K562 (cell line): ENCODE data around the gene PCBD1. TPM values are rescaled to one million over a fixed set of nuclear protein-coding genes. Genes with fewer than 3 reads are reported as not detected.

Source experiments
- ATAC-seq: fragments of 200-7000 bp; cut with Tn5 transposase; 3 replicates; pipeline ENCODE4 v1.9.1; 2020; ENCODE audit warnings: moderate library complexity
- BruUV-seq: library from RNA; stranded (reverse); fragments of 400-500 nt; replicated peaks from 2 replicates; lab custom pipeline; 2021; lab: Mats Ljungman, UMichigan
- CTCF ChIA-PET: fragments of 300-600 bp; formaldehyde crosslinking; extraction: SDS; loops from one replicate; lab custom pipeline; 2021; ENCODE audit warnings: low intra/inter-chr PET ratio; lab: Yijun Ruan, JAX
- POLR2A ChIA-PET: fragments of 300-600, 350-650 bp; sonication (Branson Sonifier 250); formaldehyde crosslinking; extraction: SDS; loops from one replicate; lab custom pipeline; 2021; ENCODE audit warnings: antibody characterized with exemption, inconsistent platforms; lab: Yijun Ruan, JAX
- DNase-seq, 4 experiments: peaks; one replicate each; pipeline versions ENCODE4 v3.0.0 to v3.0.0-alpha.2; 2011 to 2018; ENCODE audit warnings: low spot score in 3 of 4, mixed read lengths in 3 of 4; ENCODE audit errors: extremely low read depth in 1 of 4
- FAIRE-seq: peaks from 2 replicates; lab custom pipeline; 2011; peaks lifted over from hg19 to GRCh38; lab: Jason Lieb, UNC
- H2AFZ ChIP-seq: 2 replicates; pipeline ENCODE4 v1.6.0; 2011; ENCODE audit warnings: low read depth, low read length, control low read depth, inconsistent platforms
- H3K27ac ChIP-seq: fragments of 200-600 bp; 3 replicates; pipeline ENCODE4 v1.8.0; 2011; ENCODE audit warnings: low read depth, mild to moderate bottlenecking, control low read depth, inconsistent platforms, low read length, moderate library complexity, mixed read lengths; ENCODE audit errors: extremely low read depth
- H3K27me3 ChIP-seq, 2 experiments: fragments of 300-600 bp in 1 of 2; 2 replicates in 1 of 2; 3 replicates in 1 of 2; pipeline versions ENCODE4 v1.6.0 to v1.8.0; 2011; ENCODE audit warnings: inconsistent platforms in 2 of 2, low read length in 2 of 2, mild to moderate bottlenecking in 1 of 2, mixed read lengths in 1 of 2, moderate library complexity in 1 of 2; ENCODE audit not compliant: control insufficient read depth in 2 of 2, insufficient read depth in 2 of 2
- H3K36me3 ChIP-seq: fragments of 300-600 bp; 3 replicates; pipeline ENCODE4 v1.8.0; 2011; ENCODE audit warnings: mild to moderate bottlenecking, low read length, inconsistent platforms; ENCODE audit not compliant: control insufficient read depth, insufficient read depth
- H3K4me1 ChIP-seq, 2 experiments: fragments of 200-600 bp in 1 of 2; replicated peaks in 1 of 2; 2 replicates in 1 of 2; 3 replicates in 1 of 2; pipeline versions ENCODE4 v1.5.1 to v1.8.0; 2011; ENCODE audit warnings: inconsistent platforms in 2 of 2, low read length in 2 of 2, mild to moderate bottlenecking in 1 of 2, mixed read lengths in 1 of 2, moderate library complexity in 1 of 2; ENCODE audit not compliant: control insufficient read depth in 2 of 2, insufficient read depth in 2 of 2
- H3K4me2 ChIP-seq: 2 replicates; pipeline ENCODE4 v1.6.1; 2011; ENCODE audit warnings: low read length, control low read depth, inconsistent platforms, mixed read lengths; ENCODE audit not compliant: insufficient read depth
- H3K4me3 ChIP-seq: fragments of 200-600 bp; sonication (generic), shearing (Covaris generic); 2 replicates; pipeline ENCODE4 v1.5.1; 2016; ENCODE audit warnings: control low read depth, inconsistent platforms
- H3K79me2 ChIP-seq: fragments of 200-600 bp; 3 replicates; pipeline ENCODE4 v1.8.0; 2011; ENCODE audit warnings: low read length, inconsistent platforms; ENCODE audit not compliant: control insufficient read depth, insufficient read depth
- H3K9ac ChIP-seq, 2 experiments: 2 replicates each; pipeline versions ENCODE4 v1.6.0 to v1.6.1; 2011; ENCODE audit warnings: low read depth in 2 of 2, low read length in 2 of 2, control low read depth in 1 of 2, inconsistent platforms in 1 of 2, mild to moderate bottlenecking in 1 of 2, mixed read lengths in 1 of 2; ENCODE audit not compliant: insufficient read depth in 1 of 2
- H3K9me1 ChIP-seq: one replicate; pipeline ENCODE4 v1.6.0; 2011; ENCODE audit warnings: inconsistent platforms, mild to moderate bottlenecking, low read length, moderate library complexity; ENCODE audit not compliant: control insufficient read depth, insufficient read depth
- H3K9me3 ChIP-seq: replicated peaks from 2 replicates; pipeline ENCODE4 v1.5.1; 2011; ENCODE audit warnings: low read depth, low read length, inconsistent platforms; ENCODE audit not compliant: control insufficient read depth, insufficient read depth
- H4K20me1 ChIP-seq: replicated peaks from 2 replicates; pipeline ENCODE4 v1.6.1; 2011; ENCODE audit warnings: low read length, inconsistent platforms, mixed read lengths; ENCODE audit not compliant: control insufficient read depth, insufficient read depth
- NFATC3 ChIP-seq: fragments of 450-650 bp; IDR thresholded peaks from 2 replicates; pipeline ENCODE4 v1.6.1; 2017; ENCODE audit warnings: mild to moderate bottlenecking
- NFIC ChIP-seq: fragments of 450-650 bp; IDR thresholded peaks from 2 replicates; pipeline ENCODE4 v1.6.1; 2017; ENCODE audit warnings: mild to moderate bottlenecking, inconsistent platforms
- RBFOX2 ChIP-seq: fragments of 200-400 bp; formaldehyde crosslinking; IDR thresholded peaks from 2 replicates; pipeline ENCODE4 v1.6.1; 2017; ENCODE audit warnings: low read depth, mild to moderate bottlenecking, low read length, moderate library complexity
- TCF7L2 ChIP-seq: fragments of 150-350 bp; IDR thresholded peaks from 2 replicates; pipeline ENCODE4 v1.6.1; 2016; ENCODE audit warnings: low read depth, mild to moderate bottlenecking, low read length, moderate library complexity
- TOE1 ChIP-seq, 2 experiments: fragments of 450-650 bp in 1 of 2; sonication (generic) in 1 of 2; formaldehyde crosslinking in 1 of 2; IDR thresholded peaks; 2 replicates each; pipeline versions ENCODE4 v1.7.1 to v1.8.0; 2016 to 2022; ENCODE audit warnings: borderline replicate concordance in 2 of 2, mild to moderate bottlenecking in 2 of 2, antibody characterized with exemption in 1 of 2, inconsistent platforms in 1 of 2, low read depth in 1 of 2, missing genetic modification reagents in 1 of 2, moderate library complexity in 1 of 2
- XRCC4 ChIP-seq: IDR thresholded peaks from one replicate; pipeline ENCODE4 v1.6.1; 2011; ENCODE audit not compliant: insufficient read depth, insufficient read length; ENCODE audit errors: extremely low read depth
- WGBS: fragments of 100-300 bp; shearing (Covaris generic); methylation state at CpG from one replicate; pipeline ENCODE4 v1.1.6; 2016; ENCODE audit warnings: low coverage, mixed read lengths; ENCODE audit not compliant: insufficient coverage; ENCODE audit errors: missing lambda C conversion rate; 5-methylcytosine and 5-hydroxymethylcytosine counted together
- in situ Hi-C: fragments of 300-500 bp; cut with MboI; formaldehyde crosslinking; loops from 4 replicates; pipeline ENCODE4 v1.15.0; 2018; ENCODE audit warnings: inconsistent platforms, mixed read lengths
- intact Hi-C: fragments of 100-400 bp; cut with micrococcal nuclease; formaldehyde crosslinking; loops from 2 replicates; pipeline ENCODE4 v1.14.2; 2022
- polyA plus RNA-seq, 8 experiments: library from polyadenylated mRNA; depleted of rRNA in 4 of 8; stranded (reverse) in 5 of 8; unstranded in 3 of 8; fragments of >200 nt; fragmentation: Nextera tagmentation in 2 of 8; fragmentation: Illumina TruSeq in 1 of 8; extraction: Ambion mirVana in 2 of 8; extraction: Trizol in 1 of 8; gene quantifications; 2 replicates each; pipeline versions ENCODE4 v1.2.1 to v1.2.3, GENCODE V29; 2011 to 2014; ENCODE audit warnings: inconsistent platforms in 1 of 8, missing spikeins in 1 of 8
- total RNA-seq, 7 experiments: library from RNA; depleted of rRNA in 6 of 7; stranded (reverse); fragments of >200 nt in 6 of 7; fragmentation: Illumina TruSeq in 2 of 7; extraction: Trizol in 2 of 7; gene quantifications; 2 replicates each; pipeline versions ENCODE4 v1.2.1 to v1.2.3, GENCODE V29; 2011 to 2021; ENCODE audit warnings: low replicate concordance in 1 of 7
- TF ChIP-seq, protein P1 (sequence below): fragments of 150-350 bp; IDR thresholded peaks from 2 replicates; pipeline ENCODE4 v1.6.1; 2014; ENCODE audit warnings: low read depth, mild to moderate bottlenecking, low read length, borderline replicate concordance

PCBD1 gene
- total and polyA plus RNA-seq, 9 of the 15 experiments (the other 6 are each of a cell fraction or from before 2014, with no cell fraction given): 14.6 to 109 (median 57.0) TPM

GRCh38 chr10:70885931-70886903 lies 2.1 kb downstream of the PCBD1 start:
- no TSS peak for BruUV-seq
- 86% methylated on average over 18 of the region's 18 CpGs for WGBS
- no peak overlapping the region for H2AFZ ChIP-seq
- H3K27me3 ChIP-seq: no peaks in the 10 kb centered on the region
- no peaks in the 10 kb centered on the region for H3K79me2 ChIP-seq
- H3K27ac ChIP-seq: no peak overlapping the region
- peak overlapping the region in 1 of 2 experiments; percentile 96; a peak in 1 of 4 replicates for H3K9ac ChIP-seq
- H4K20me1 ChIP-seq: no peaks in the 10 kb centered on the region
- H3K4me1 ChIP-seq: peaks cover 11 to 19% of the 10 kb centered on the region in 2 experiments
- intact Hi-C loops: no loop called here
- no peaks in the 10 kb centered on the region for H3K9me1 ChIP-seq
- ChIA-PET CTCF (no interaction called here), POLR2A (interaction anchor here (0.6 to 2.5 kb wide), 4 partner anchors 8 to 481 kb away, joined by 3 to 12 read pairs (median 4); no protein-coding TSS in a partner anchor)
- H3K9me3 ChIP-seq: no peaks in the 10 kb centered on the region
- H3K4me2 ChIP-seq: no peak overlapping the region
- no peak for DNase-seq
- TF ChIP-seq XRCC4 (no peak), RBFOX2 (0 out of 2 replicates have a peak, but pooled peaks have one; percentile 27), NFATC3 (no peak)
- TF ChIP-seq, all 486 proteins: peak for 1
- FAIRE-seq (no peak), ATAC-seq (no peak)
- Histone ChIP-seq H3K4me3 (no peak overlapping the region), H3K36me3 (peaks cover 19% of the 10 kb centered on the region; the same call in 1 of the 3 replicates)
- in situ Hi-C loops: loop anchor here (10.0 kb wide), 2 partner anchors 71 to 421 kb away; partner anchors contain the start of gene SGPL1

DNA sequence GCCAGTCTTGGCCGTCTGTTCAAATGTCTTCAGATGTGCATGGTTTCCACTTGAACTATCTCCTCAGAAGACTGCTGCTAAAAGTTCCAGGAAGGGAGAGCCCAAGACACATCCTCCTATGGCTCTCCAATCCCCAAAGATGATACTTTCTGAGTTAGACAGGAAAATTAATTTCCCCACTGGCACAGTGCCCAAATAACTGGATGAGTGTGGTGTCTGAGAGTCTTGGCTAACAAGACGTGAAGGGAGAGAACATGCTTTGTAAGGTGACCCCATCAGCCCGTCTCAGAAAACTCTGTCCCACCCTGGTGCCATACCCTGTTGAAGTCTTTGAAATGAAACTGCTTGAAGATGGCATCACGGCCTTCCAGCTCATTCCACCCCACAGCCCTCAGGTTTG lies 2.9 kb downstream of the PCBD1 start:
- Histone ChIP-seq H3K9me3 (no peaks in the 10 kb centered on the region), H3K9ac (no peak overlapping the region), H3K9me1 (no peaks in the 10 kb centered on the region), H3K4me1 (peaks cover 11 to 14% of the 10 kb centered on the region in 2 experiments), H4K20me1 (no peaks in the 10 kb centered on the region), H2AFZ (no peak overlapping the region), H3K79me2 (no peaks in the 10 kb centered on the region), H3K4me2 (no peak overlapping the region), H3K27ac (no peak overlapping the region), H3K4me3 (no peak overlapping the region), H3K27me3 (no peaks in the 10 kb centered on the region), H3K36me3 (peaks cover 19% of the 10 kb centered on the region; the same call in 1 of the 3 replicates)
- 79% methylated on average over 4 of the region's 4 CpGs for WGBS
- FAIRE-seq: no peak
- POLR2A ChIA-PET: no interaction called here
- CTCF ChIA-PET: no interaction called here
- DNase-seq: no peak
- intact Hi-C loops (no loop called here), in situ Hi-C loops (loop anchor here (10.0 kb wide), 2 partner anchors 71 to 421 kb away; partner anchors contain the start of gene SGPL1)
- ATAC-seq: no peak
- BruUV-seq: no TSS peak
- TF ChIP-seq, protein P1, sequence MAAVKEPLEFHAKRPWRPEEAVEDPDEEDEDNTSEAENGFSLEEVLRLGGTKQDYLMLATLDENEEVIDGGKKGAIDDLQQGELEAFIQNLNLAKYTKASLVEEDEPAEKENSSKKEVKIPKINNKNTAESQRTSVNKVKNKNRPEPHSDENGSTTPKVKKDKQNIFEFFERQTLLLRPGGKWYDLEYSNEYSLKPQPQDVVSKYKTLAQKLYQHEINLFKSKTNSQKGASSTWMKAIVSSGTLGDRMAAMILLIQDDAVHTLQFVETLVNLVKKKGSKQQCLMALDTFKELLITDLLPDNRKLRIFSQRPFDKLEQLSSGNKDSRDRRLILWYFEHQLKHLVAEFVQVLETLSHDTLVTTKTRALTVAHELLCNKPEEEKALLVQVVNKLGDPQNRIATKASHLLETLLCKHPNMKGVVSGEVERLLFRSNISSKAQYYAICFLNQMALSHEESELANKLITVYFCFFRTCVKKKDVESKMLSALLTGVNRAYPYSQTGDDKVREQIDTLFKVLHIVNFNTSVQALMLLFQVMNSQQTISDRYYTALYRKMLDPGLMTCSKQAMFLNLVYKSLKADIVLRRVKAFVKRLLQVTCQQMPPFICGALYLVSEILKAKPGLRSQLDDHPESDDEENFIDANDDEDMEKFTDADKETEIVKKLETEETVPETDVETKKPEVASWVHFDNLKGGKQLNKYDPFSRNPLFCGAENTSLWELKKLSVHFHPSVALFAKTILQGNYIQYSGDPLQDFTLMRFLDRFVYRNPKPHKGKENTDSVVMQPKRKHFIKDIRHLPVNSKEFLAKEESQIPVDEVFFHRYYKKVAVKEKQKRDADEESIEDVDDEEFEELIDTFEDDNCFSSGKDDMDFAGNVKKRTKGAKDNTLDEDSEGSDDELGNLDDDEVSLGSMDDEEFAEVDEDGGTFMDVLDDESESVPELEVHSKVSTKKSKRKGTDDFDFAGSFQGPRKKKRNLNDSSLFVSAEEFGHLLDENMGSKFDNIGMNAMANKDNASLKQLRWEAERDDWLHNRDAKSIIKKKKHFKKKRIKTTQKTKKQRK: no peak
- no peak for TF ChIP-seq TOE1 (IDR thresholded peaks at IDR 0.05; ENCODE audit: borderline replicate concordance)
- no peak for TF ChIP-seq TOE1 (CRISPR knock-in tag; IDR thresholded peaks at IDR 0.05; ENCODE audit: borderline replicate concordance, low read depth)
- peak; percentile 72 for TF ChIP-seq NFIC
- no peak for TF ChIP-seq TCF7L2
